CD4-positive, alpha-beta T cell treated with Interleukin-1 beta for 1 hour (primary cell): ENCODE measurements around the gene CHST8.
"Not testable (repeated sequence)": the region's sequence is repeated elsewhere in the genome, so short reads cannot be mapped to it uniquely, and the experiment has no call there.

Source experiments
- DNase-seq, 2 donors: peaks; one replicate each; pipeline ENCODE4 v3.0.0-alpha.2; 2020 to 2022

CHST8 gene

DNA sequence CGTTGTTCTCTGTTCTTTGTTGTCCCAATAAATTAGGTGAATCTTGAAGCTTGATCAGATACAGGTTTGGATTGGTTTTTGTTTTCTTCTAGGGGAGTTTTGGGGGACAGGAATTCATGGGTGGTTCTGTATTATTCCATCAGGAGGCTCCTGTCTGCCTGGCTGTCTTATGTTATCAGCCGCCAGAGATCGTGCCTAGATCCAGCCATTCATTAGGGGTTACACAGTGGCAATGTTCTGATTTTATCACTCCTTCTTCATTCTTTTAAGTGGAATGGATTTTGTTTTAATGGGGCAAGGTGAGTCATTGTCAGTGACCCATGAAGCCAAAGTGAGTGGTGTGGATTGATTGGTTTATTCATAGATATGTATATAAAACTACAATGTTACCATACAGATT, 71.9 kb downstream of the CHST8 start:
- no peak for DNase-seq

DNA sequence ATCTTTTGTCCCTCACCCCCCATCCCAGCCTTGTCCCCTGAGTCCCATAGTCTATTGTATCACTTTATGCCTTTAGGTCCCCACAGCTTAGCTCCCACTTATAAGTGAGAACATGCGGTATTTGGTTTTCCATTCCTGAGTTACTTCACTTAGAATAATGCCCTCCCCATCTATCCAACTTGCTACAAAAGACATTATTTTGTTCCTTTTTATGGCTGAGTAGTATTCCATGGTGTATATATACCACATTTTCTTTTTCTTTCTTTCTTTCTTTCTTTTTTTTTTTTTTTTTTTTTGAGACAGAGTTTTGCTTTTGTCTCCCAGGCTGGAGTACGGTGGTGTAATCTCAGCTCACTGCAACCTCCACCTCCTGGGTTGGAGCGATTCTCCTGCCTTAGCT, 73.8 kb downstream of the CHST8 start:
- DNase-seq = not testable (repeated sequence)

DNA sequence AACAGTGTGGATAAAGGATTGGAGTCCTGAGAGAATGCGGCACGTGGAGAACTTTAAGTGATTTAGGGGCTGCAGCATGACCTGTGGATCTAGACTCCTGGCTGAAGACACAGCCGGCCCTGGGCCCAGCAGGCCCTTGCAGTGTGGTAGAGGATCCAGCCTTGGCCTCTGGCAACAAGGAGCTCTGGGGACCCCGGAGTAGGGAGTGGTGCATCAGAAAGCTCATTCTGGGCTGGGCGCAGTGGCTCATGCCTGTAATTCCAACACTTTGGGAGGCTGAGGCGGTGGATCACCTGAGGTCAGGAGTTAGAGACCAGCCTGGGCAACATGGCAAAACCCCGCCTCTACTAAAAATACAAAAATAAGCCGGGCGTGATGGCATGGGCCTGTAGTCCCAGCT, 76.0 kb downstream of the CHST8 start:
- no peak for DNase-seq

DNA sequence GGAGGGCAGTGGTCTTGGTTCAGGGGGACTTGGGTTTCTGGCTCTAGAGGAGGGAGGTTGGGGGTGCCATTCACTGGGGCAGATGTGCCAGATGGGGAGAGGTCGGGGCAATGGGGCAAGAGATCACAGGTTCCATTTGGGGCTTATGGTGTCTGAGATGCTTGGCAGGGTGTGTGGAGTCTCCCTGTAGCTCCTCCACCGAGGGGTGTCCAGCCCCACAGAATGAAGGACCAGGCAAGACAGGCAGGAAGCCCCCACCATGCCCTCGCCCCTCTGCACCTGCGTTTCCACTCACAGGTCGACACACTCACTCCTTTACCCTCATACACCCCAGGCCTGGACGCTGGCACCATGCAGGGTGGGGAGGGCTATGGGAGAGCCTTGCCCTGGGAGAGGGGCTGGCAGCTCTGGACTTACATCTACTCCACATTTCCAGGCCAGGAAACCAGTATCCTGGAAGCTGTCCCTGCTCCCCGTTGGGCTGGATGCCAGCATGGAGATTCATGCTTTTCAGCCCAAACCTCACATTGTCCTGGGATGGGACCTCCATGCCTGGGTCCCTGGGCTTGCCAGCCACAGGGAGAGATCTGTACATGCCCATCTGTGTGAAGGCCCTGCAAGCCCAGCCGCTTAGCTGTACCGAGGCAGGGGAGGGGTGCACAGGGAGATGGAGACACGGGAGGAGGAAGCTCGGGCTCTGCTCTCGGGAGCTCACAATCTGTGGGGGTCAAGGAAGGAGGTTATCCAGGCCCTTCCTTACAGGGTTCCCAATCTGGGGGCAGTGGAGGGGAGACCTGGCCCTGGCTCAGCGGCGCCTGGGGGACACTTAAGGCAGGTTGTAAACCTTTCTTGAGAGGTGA, 77.1 kb downstream of the CHST8 start:
- DNase-seq = no peak

DNA sequence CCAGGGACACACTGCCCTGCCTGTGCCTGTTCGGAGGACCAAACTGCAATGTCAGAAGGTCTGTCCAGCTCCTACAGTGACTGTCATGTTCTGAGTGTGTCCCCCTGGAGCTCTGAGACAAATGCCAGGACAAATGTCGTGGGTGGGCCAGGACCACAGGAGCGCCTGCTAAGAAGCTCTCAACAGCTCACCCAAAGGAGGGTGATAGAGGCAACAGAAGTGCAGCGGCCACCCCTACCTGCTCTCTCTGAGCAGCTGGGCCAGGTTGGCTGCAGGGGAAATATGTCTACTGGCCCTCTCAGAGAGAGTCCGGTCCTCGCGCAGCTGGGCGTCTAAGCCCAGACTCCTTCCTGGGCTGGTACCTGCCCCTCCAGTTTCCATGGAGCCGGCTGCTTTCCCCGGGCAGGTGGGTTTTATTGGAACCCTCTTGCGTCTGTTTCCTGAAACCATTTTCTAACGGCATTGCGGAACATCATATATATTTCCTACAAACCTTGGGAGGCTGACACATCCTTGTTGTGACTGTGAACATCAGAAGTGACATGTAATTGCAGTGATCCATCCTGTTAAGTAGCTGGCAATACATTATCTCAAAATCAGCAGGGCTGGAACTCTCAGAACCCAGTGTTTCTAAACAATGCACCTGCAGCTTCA, 78.1 kb downstream of the CHST8 start:
- no peak for DNase-seq

DNA sequence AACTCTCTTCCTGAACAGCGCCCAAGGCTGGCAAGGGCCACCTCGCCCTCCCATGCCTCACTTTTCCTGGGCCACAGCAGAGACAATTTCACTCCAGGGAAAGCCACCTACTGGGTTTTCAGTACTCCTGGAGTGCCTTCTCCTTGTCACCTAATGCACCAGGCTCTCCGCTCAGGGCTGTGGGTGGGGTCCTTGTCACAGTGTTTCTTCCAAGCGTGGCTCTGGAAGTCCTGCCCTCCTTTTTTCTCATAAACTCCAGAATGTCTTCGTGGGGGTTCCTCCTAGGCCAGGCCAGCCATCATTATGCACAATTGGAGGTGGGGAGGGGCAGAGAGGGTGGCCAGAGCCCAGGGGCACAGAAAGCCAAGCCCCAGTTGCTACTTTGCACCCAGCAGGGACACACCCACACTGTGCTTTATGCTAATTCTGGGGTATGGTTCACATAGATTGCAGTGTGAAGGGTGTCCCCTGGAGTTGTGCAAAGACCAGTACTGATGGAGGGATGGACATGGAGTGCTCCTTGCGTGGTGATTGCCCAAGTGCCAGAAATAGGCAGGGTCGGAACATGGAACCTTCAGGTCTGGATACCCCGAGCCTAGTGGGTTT, 78.8 kb downstream of the CHST8 start:
- no peak for DNase-seq

DNA sequence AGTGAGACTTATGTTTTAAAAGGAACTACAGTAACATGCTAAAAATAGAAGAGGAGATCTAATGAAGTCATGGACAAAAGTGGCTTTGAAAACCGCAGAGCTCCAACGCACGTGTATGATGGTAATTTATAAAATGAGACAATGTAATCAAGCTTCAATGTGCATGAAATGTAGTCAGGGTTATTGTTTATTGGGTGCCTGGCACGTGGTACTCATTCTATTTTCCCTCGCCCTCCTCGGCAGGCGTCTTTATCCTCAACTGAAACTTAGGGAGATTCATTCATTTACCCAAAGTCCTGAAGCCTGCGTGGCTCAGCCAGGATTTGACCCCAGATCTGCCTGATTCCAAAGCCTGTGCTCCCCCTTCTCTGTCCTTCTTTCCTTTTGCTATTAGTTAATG, 79.8 kb downstream of the CHST8 start:
- DNase-seq = no peak

DNA sequence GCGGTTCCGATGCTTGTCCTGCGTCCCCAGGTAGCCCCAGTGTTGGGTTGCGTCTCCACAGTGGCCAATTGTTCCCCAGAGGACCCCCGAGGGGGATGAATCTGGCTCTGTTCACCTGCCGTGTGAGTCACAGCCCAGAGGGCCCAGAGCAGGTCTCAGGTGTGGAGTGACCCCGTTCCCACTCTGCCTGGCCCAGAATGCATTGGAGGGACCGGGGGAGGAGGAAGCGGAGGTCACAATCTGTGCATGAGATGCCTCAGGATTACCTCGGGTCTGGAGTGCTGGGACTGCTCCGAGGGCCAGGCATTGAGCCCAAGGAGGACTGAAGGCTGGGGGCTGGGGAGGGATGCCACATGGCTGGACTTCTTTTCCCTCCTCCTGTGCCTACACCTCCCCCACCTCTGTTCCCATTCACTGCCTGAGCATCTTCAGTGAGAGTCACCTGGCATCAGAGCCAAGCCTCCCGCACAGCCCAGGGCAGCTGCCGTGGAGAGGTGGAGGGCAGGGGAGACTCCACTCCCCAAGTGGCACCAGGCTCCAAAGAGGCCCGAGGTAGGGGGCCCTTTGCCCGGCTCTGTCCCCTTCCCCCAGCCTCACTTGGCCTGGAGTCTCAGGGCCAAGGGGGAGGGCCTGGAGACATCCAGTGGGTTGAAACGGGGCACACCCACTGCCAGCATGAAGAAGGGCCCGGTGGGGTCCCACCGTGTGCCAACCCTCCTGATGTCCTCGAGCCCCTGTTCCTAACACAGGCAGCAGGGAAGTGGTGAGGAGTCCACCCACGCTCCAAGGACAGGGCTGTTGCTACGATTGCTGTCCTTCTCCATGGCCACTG, 81.1 kb downstream of the CHST8 start:
- DNase-seq = no peak

DNA sequence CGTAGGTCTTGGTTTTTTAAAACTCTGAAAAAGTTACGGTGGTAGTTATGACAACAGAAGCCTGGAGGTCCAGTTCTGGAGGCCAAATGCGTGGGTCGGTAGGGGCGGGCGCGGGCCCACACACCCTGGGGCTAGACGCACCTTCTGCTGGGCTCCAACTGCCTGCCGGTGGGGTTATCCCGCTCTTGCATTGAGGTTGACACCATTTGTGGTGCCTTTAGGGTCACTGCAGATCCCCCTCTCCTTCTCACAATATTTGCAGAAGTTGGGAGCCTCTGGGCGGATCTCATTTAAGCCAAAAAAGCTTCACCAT, 81.6 kb downstream of the CHST8 start:
- DNase-seq = no peak

DNA sequence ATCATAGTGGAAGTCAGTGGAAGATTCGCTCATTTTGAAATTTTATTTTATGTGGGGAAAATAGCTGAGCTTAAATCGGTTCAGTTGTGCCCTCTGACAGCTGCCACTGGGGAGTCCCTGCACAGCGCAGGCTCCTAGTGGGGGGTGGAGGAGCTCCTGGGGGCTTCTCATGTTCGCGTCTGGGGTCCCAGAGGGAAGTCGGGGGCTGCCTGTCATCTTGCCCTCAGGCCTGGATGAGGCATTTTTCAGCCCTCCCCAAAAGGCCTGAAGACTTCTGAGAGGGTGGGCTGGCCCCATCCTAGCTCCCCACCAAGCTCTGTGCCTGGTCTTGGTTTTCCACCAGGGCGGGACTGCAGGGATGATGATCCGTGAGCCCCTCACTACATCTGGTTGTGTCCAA, 82.1 kb downstream of the CHST8 start:
- DNase-seq = no peak

DNA sequence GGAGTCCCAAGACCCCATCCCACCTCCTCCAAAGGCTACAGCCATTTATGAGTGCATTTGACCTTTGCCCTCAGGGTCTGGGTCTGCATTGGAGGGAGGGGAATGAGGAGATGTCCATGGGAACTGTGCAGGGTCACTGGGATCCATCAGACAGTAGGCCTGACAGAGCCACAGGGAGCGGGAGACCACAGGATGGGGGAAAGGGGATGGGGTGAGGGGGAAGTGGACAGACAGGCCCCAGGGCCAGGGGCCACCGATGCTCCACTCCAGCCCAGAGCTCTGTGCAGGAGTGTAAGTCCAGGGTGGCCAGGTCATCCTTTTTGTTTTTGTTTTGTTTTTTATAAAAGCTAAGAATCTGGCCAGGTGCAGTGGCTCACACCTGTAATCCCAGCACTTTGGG, 82.5 kb downstream of the CHST8 start:
- DNase-seq = no peak

DNA sequence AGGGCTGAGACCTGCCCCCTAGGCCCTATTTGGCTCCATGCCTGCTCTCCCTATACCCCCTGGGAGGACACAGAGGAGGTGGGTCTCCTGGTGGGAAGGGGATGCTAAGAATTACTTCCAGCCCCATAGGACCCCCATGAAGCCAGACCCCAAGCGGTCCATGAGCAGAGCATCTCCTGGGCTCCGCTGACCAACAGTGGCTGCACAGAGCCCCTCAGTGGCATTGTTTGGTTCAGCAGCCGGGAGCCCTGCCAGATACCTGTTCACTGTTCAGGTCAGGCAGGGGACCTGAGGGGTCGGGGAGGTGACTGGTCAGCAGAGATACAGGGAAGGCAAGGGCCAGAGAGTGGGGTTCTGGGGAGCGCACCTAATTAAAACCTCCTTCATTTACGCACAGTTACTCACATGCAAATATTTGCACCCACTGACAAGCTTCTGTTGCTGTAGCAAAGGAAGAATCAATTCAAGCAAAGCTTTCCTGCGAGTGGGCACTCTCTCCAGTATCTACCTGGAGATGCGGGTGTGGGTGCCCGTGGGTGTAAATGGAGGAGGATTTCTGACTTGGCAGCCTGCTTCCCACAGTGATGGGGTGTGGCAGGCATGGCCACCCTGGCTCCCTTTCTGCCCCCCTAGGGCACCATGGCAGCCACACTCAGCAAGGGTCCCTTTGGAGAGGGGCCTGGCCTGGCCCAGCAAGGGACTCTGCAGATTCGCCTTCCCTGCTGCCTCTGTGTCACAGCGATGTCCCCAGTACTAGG, 83.5 kb downstream of the CHST8 start:
- DNase-seq = no peak

DNA sequence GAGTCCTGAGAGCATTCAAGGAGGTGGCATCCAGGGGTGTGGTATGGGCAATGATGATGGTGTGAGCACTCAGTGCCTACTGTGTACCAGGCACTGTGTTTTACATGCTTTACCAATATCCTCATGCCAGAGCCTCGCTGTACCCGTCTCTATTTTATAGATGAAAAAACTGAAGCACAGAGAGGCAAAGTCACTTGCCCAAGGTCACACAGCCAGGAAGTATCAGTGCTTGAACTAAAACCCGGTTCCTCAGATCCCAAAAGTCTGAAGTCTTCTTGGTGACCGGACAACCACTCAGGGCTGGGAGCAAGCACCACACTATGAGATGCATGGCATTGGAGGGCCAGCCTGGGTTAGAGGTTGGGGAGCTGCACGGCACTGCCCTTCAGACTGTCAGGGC, 84.1 kb downstream of the CHST8 start:
- no peak for DNase-seq

DNA sequence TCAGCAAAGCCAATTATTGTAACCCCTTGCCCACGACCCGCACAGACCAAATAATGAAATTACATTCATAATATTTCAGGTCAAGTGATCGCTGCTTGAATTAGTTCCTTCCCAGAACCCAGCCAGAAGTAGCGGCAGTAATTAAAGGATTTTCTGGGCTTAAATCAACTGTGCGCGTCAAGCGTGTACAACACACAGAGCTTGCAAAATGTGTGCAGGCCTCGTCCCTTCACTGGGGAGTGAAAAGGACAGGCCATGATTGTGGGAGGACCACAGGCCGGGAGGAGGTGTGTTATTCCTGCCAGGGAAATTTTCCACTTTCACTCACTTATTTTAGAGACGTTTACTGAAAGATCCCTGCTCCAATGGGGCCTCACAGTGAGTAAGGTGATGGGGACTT, 84.9 kb downstream of the CHST8 start:
- DNase-seq = no peak

DNA sequence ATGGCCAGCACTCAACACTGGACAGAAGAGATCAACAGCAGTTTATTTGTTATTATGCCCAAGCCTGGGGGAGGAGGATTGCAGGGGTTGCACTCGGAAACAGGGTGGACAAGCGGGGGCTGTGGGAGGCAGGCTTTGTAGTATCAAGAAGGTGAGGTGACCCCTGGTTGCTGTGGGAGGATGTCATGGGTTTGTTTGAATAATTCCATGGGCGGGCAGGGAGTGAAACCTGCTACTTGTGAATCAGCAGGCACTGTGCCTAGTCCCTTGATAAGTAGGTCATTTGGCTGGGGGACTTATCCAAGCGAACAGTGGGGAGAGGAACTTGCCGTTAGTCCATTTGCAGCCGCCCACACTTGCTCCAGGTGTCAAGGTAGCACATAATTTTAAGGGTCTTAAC, 90.5 kb downstream of the CHST8 start:
- no peak for DNase-seq

DNA sequence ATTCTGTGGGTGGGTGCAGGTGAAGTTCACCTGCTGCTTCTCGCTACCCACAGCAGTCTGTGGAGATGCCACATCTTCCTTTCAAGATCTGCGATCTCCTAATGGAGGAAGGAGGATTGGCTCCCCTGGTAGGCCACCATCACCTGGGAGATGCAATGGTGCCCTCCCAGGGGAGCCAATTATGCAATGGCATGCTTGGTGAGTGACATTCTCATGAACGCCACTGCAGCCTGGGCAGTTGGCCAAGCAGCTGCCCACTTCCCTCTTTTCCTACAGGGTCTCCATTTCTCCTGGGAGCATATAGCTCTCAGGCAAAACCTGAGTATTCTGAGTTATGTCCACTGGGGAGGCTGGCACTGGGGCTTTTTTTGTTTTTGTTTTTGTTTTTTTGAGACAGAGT, 91.4 kb downstream of the CHST8 start:
- no peak for DNase-seq

DNA sequence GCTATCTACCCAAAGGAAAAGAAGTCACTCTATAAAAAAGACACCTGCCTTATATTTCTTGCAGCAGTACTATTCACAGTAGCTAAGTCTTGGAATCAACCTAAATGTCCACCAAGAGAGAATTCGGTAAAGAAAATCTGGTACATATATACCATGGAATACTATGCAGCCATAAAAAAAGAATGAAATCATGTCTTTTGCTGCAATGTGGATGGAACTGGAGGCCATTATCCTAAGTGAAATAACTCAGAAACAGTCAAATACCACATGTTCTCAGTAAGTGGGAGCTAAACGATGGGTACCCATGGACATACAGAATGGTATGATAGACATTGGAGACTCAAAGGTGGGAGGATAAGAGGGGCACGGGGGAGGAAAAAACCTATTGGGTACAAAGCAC, 92.4 kb downstream of the CHST8 start:
- DNase-seq = no peak

DNA sequence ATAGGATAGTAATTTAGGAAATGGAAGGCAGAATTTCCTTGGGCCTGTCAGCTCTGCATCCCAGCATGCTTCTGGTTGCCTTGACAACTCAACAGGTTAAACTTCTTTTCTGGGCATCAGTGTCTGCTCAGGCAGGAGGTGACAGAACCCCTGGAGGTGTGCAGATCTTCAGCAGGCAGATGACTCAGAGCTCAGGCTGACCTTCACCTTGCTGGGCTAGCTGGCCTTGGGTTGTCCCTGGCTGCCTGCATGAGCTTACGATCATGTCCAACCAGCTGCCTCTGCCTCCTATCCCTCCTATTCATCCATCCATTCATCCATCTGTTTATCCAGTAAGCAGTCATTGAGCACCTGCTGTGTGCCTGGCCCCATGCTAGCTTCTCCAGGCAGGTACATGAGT, 93.7 kb downstream of the CHST8 start:
- no peak for DNase-seq

DNA sequence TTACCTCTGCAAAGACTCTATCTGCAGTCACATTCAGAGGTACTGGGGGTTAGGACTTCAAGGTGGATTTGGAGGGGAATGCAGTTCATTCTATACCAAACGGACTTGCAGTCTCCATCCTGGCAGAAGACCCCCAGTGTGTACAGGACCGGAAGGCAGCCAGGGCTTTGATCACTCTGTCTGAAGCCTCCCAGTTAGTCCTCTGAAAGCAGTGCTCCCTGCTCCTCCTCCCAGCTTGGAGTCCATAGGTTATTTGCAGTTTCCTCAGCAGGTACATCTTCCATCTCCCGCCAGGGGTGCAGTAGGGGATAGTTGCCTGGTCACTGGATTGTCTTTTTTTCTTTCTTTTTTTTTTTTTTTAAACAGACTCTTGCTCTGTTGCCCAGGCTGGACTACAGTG, 96.1 kb downstream of the CHST8 start:
- no peak for DNase-seq

DNA sequence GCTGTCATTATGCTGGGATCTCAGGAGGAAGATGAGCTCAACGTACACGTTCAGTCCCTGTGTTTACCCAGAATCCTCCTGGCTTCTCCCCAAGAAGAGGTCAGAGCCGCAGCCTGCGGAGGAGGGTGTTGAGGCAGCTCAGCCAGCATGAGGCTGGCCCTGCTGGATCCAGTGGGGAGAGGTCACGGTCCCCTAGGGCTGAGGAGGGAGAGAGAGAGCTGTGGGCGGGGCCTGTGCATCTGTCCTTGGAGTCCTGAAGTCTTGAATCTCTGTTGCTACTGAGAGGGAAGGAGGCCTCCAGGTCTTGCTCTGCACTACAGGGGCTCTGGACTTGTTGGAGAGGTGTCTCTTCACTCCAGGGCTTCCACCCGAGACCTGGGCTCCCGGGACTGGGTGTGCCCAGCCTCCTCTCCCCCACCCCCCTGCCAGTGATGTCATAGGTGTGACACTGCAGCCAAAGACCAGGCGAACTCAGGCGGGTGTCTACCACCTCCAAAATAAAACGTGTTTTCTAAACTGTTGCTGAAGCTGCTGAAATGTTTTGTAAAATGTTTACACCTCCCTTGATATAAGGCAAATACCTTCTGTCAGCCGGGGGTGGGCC, 97.0 kb downstream of the CHST8 start:
- no peak for DNase-seq

DNA sequence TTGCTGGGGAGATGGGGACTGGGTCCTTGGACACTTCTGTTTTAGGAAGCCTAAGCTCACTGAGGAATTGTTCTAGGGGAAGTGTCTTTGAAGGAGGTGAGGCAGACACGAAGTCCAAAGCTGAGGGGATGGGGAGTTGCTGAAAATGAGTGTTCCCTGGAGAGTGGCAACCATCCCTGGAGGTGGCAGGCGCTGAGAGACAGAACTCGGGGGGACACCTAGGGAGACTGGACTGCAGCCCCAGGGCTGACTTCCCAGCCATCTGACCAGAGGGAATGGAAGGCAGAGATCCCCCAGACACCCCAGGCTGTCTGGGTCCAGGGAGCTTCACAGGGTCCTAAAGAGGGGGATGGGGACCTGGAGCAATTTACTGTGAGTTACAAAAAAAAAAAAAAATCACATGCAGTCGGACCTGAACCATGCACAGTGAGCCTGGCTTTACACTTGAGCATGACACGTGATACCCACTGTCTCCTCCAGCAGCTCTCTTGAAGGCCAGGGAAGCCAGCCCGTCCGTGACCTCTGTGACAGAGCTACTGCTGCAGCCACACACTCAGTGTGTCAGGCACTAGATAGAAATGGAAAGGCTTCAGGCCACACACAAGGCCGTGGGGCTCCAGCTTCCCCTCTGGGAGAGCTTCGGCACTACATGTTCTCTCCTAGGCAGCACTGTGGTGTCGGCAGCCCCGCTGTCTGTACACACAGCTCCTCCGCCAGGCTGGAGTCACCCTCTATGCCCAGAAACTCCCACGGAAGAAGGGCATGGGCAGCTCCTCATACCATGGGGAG, 97.8 kb downstream of the CHST8 start:
- DNase-seq = no peak

DNA sequence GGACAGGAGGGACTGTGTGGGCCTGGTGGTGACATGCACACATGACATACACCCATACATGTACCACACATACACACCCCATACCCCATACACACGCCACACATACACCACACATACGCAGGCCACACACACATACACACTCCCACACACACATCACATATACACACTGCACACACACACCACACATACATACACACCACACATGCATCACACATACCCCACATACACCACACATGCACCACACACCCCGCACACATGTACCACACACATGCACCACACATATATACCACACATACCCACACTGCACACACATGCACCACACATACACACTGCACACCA, 98.4 kb downstream of the CHST8 start:
- no peak for DNase-seq
